Body of pancreas (tissue), 4 donors: ENCODE results near the gene PROKR2. TPM values are rescaled to one million over a fixed set of nuclear protein-coding genes. Genes with fewer than 3 reads are reported as not detected.

Source experiments
- ATAC-seq: fragments of 150-250 bp; one replicate; pipeline ENCODE4 v1.9.1; 2016
- DNase-seq, 4 donors: peaks; one replicate each; pipeline ENCODE4 v3.0.0-alpha.2; 2019
- H3K27ac ChIP-seq, 4 donors: fragments of 200-600 bp; sonication (generic); 1 replicate in 3 of 4; 2 replicates in 1 of 4; pipeline versions ENCODE4 v1.5.1 to v1.6.1; 2016 to 2019; ENCODE audit warnings: mild to moderate bottlenecking in 1 of 4, mixed read lengths in 1 of 4, moderate library complexity in 1 of 4
- H3K27me3 ChIP-seq, 2 donors: fragments of 200-600 bp; sonication (generic); one replicate each; pipeline ENCODE4 v1.6.0; 2016; ENCODE audit warnings: mild to moderate bottlenecking in 1 of 2
- H3K36me3 ChIP-seq, 2 donors: fragments of 200-600 bp; sonication (generic); replicated peaks in 1 of 2; 2 replicates each; pipeline ENCODE4 v1.5.1; 2016; ENCODE audit warnings: low read depth in 2 of 2; ENCODE audit not compliant: insufficient read depth in 1 of 2
- H3K4me1 ChIP-seq: fragments of 200-600 bp; sonication (generic); one replicate; pipeline ENCODE4 v1.6.0; 2016
- H3K4me3 ChIP-seq, 2 donors: fragments of 200-600 bp; sonication (generic); 1 replicate in 1 of 2; 2 replicates in 1 of 2; pipeline ENCODE4 v1.5.1; 2016 to 2019
- H3K9me3 ChIP-seq, 3 donors: fragments of 200-600 bp; sonication (generic); 1 replicate in 2 of 3; 2 replicates in 1 of 3; pipeline ENCODE4 v1.5.1; 2016
- CTCF ChIP-seq, 7 experiments: fragments of 450-650 bp in 4 of 7; fragments of 200-600 bp in 3 of 7; sonication (generic) in 3 of 7; IDR thresholded peaks; one replicate each; pipeline ENCODE4 v1.5.1; 2016 to 2019; ENCODE audit warnings: antibody characterized with exemption in 7 of 7
- POLR2A ChIP-seq, 3 donors: fragments of 450-650 bp; IDR thresholded peaks; one replicate each; pipeline ENCODE4 v1.6.1; 2016; ENCODE audit warnings: antibody characterized with exemption in 3 of 3, mild to moderate bottlenecking in 2 of 3
- WGBS, 2 donors: methylation state at CpG; one replicate each; pipeline ENCODE4 v1.1.5; 2017; 5-methylcytosine and 5-hydroxymethylcytosine counted together
- intact Hi-C: fragments of 100-400 bp; cut with DNase I; formaldehyde crosslinking; loops from one replicate; pipeline ENCODE4 v1.15.1; 2023
- total RNA-seq, 2 donors: library from RNA; depleted of rRNA; stranded (reverse); fragments of >200 nt; gene quantifications; one replicate each; pipeline ENCODE4 v1.1.0, GENCODE V29; 2016

PROKR2 gene
- total RNA-seq, 2 donors from 2014 or later = not detected

GRCh38 chr20:5297280-5298004 lies 19.3 kb downstream of the PROKR2 start:
- Histone ChIP-seq H3K27ac (no peak overlapping the region), H3K27me3 (no peaks in the 10 kb centered on the region), H3K4me1 (no peaks in the 10 kb centered on the region), H3K4me3 (no peak overlapping the region), H3K9me3 (no peaks in the 10 kb centered on the region), H3K36me3 (no peaks in the 10 kb centered on the region)
- DNase-seq (no peak), ATAC-seq (no peak)
- 21 to 22% methylated on average over 11 of the region's 11 CpGs for WGBS, 2 donors
- TF ChIP-seq CTCF (IDR thresholded peaks at IDR 0.05) = no peak
- intact Hi-C loops = no loop called here

GRCh38 chr20:5290596-5290995 lies 26.2 kb downstream of the PROKR2 start:
- ATAC-seq (no peak), DNase-seq (no peak)
- Histone ChIP-seq H3K27ac (no peak overlapping the region), H3K36me3 (no peaks in the 10 kb centered on the region), H3K27me3 (no peaks in the 10 kb centered on the region), H3K4me1 (no peaks in the 10 kb centered on the region), H3K9me3 (no peaks in the 10 kb centered on the region), H3K4me3 (no peak overlapping the region)
- no peak for TF ChIP-seq CTCF (IDR thresholded peaks at IDR 0.05)
- TF ChIP-seq POLR2A (IDR thresholded peaks at IDR 0.05) = no peak
- intact Hi-C loops = no loop called here
- WGBS, 2 donors = 58 to 69% methylated on average over 6 of the region's 6 CpGs

- Histone ChIP-seq H3K27me3 (no peaks in the 10 kb centered on the region), H3K9me3 (no peaks in the 10 kb centered on the region), H3K4me3 (no peak overlapping the region), H3K27ac (no peak overlapping the region), H3K4me1 (no peaks in the 10 kb centered on the region), H3K36me3 (no peaks in the 10 kb centered on the region)
- intact Hi-C loops = no loop called here
- ATAC-seq (no peak), DNase-seq (no peak)
- 49 to 57% methylated on average over 3 to 4 of the region's 4 CpGs for WGBS, 2 donors
- TF ChIP-seq POLR2A (IDR thresholded peaks at IDR 0.05) = no peak
- TF ChIP-seq CTCF (IDR thresholded peaks at IDR 0.05) = no peak
Observed at GRCh38 chr20:5282561-5282960, 34.2 kb downstream of the PROKR2 start.

GRCh38 chr20:5279661-5280060 lies 37.1 kb downstream of the PROKR2 start:
- DNase-seq = no peak
- no peak for ATAC-seq

More at GRCh38 chr20:5279661-5280060, 37.1 kb downstream of the PROKR2 start:
- Histone ChIP-seq H3K27ac (no peak overlapping the region), H3K4me3 (no peak overlapping the region), H3K9me3 (no peaks in the 10 kb centered on the region), H3K36me3 (no peaks in the 10 kb centered on the region), H3K4me1 (no peaks in the 10 kb centered on the region), H3K27me3 (no peaks in the 10 kb centered on the region)
- intact Hi-C loops = no loop called here
- TF ChIP-seq POLR2A (IDR thresholded peaks at IDR 0.05) (no peak), CTCF (IDR thresholded peaks at IDR 0.05) (no peak)
